NCI-H2196 (cell line): ENCODE measurements around the gene DPH2.

ENCODE experiments used
- DNase-seq: peaks from one replicate; lab custom pipeline; 2025; ENCODE audit not compliant: unreplicated experiment; lab: John Stamatoyannopoulos, UW

DPH2 gene

GRCh38 chr1:43982241-43982640 lies 12.4 kb downstream of the DPH2 start:
- DNase-seq = no peak

GRCh38 chr1:43982808-43983207 lies 13.0 kb downstream of the DPH2 start:
- DNase-seq = no peak

- DNase-seq = no peak
Measured at GRCh38 chr1:43983253-43983899, 13.6 kb downstream of the DPH2 start.

GRCh38 chr1:43984855-43985254 lies 15.0 kb downstream of the DPH2 start:
- no peak for DNase-seq

- DNase-seq = no peak
Measured at GRCh38 chr1:43985984-43986595, 16.3 kb downstream of the DPH2 start.

- no peak for DNase-seq
Measured at GRCh38 chr1:43986712-43987111, 16.9 kb downstream of the DPH2 start.

GRCh38 chr1:43987159-43987902 lies 17.5 kb downstream of the DPH2 start:
- DNase-seq = no peak

GRCh38 chr1:43990271-43991199 lies 20.7 kb downstream of the DPH2 start:
- DNase-seq = no peak

GRCh38 chr1:43991200-43991475 lies 21.3 kb downstream of the DPH2 start:
- DNase-seq = no peak

GRCh38 chr1:43991476-43992231 lies 21.8 kb downstream of the DPH2 start, which contains the start of gene CCDC24:
CCDC24 (plus strand) TSS chr1:43991599; CDS start chr1:43991879, 280 bp downstream.
- peak; percentile 87 for DNase-seq

- DNase-seq = peak; percentile 8
Measured at GRCh38 chr1:43992232-43992995, 22.6 kb downstream of the DPH2 start.

GRCh38 chr1:43993206-43993914 lies 23.6 kb downstream of the DPH2 start:
- no peak for DNase-seq

GRCh38 chr1:43994071-43994470 lies 24.3 kb downstream of the DPH2 start:
- no peak for DNase-seq

- no peak for DNase-seq
Measured at GRCh38 chr1:43994794-43995790, 25.3 kb downstream of the DPH2 start.

GRCh38 chr1:43995984-43996732 lies 26.3 kb downstream of the DPH2 start:
- DNase-seq = no peak

- no peak for DNase-seq
Measured at GRCh38 chr1:43996733-43997115, 26.9 kb downstream of the DPH2 start.

GRCh38 chr1:43997295-43997999 lies 27.6 kb downstream of the DPH2 start:
- no peak for DNase-seq
